HG02588 (cell line): Measurements from ENCODE around the gene ASGR1.
A peak's percentile ranks its signal among the peaks of the same experiment; 100 is the strongest.

Source experiments
- ATAC-seq: cut with Tn5 transposase; IDR thresholded peaks from one replicate; pipeline ENCODE4 v1.9.1; 2021; ENCODE audit warnings: mild to moderate bottlenecking, moderate library complexity; ENCODE audit not compliant: unreplicated experiment

ASGR1 gene

DNA sequence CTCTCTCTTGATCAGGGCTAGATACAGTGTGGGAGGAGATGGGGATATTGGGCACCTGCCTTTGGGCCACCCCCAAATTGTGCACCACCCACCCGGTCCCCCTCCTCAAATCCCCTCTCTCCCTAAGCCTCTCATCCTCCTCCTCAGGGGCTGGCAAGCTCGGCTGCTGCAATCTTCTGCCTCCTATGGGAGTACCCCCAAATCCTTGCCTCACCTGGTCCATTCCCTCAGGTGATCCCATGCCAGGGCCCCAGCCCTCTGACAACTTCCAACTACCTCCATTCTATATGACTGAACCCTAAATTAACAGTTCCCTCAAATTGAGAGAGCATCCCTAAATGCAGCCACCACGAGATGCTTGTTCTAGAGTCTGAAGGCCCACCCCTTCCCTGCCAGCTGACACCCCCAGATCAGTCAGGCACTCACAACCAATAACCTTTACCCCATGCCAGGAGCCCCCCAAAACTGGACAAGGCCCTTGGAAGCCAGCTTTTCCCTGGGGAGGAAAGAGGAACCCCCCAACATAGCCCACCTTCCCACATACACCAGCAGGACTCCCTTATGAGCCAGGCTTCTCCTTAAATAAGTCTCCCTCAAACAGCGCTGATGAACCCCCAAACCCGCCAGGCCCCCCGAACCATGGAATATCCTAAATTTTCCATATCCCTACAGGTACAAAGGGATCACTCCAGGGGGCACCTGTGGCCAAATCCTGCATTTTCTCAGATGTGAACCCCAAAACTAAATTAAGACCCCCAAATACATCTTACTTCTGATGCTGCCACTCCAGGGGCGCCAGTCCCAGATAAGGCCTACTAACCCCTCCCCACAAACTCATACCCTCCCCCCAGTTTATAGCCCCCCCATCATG, 37.3 kb upstream of the ASGR1 start:
- ATAC-seq = no peak

- ATAC-seq = no peak
These were observed 36.5 kb upstream of the ASGR1 start for GRCh38 chr17:7215652-7216180.

GRCh38 chr17:7215136-7215638, 36.0 kb upstream of the ASGR1 start:
- no peak for ATAC-seq

GRCh38 chr17:7214300-7215135, 35.3 kb upstream of the ASGR1 start:
- peak; percentile 73 for ATAC-seq

DNA sequence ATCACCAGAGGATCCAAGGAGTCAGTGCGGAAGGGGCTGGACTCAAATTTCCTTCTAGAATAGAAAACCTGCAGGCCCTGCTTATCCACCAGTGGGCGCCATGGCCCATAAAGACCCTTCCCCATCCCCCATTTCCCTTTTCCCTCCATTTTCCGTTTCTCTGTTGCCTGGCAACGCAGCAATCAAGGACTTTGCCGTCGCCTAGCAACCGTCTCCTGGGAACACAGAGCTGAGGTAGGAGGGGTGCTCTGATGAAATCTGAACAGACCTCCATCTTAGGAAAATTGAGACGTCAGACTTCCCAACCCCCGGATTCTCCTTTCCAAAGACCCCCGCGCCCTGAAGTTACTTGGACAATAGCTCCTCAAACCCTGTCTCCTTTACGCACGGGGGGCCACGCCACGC, 34.7 kb upstream of the ASGR1 start:
- ATAC-seq = no peak

DNA sequence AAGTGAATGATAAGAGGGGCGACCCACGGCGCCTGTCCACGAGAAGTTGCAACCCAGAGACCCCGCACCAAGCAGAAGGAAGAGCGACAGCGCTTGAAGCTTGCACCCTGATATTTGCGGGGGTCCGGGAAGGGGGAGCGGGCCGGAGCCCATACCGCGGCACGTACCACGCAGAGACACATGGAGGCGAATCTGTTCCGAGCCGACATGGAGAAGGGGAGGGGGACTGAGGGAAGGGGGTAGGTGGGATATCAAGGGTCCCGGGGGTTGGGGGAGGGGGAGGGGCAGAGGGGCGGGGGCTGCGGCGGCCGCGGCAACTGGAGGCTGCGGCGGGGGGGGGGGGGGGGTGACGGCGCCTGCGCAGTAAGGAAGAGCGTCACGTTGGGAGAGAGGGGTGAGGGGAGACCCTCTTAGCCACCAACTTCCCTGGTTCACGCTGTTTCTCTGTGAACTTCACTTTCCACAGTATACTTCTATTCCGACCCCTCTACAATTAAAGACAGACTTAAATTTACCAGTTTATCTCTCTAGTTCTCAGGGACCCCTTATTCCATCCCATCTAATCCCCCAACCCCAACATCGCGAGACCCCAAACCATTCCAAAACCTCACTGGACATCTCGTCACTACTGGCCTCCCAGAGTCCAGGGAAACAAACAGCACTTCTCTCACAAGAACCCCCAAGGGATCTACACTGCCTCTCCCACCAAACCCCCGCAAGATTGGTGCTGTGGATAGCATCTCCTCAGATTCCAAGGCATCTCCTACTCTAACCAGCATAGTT, 32.5 kb upstream of the ASGR1 start:
- ATAC-seq = no peak

DNA sequence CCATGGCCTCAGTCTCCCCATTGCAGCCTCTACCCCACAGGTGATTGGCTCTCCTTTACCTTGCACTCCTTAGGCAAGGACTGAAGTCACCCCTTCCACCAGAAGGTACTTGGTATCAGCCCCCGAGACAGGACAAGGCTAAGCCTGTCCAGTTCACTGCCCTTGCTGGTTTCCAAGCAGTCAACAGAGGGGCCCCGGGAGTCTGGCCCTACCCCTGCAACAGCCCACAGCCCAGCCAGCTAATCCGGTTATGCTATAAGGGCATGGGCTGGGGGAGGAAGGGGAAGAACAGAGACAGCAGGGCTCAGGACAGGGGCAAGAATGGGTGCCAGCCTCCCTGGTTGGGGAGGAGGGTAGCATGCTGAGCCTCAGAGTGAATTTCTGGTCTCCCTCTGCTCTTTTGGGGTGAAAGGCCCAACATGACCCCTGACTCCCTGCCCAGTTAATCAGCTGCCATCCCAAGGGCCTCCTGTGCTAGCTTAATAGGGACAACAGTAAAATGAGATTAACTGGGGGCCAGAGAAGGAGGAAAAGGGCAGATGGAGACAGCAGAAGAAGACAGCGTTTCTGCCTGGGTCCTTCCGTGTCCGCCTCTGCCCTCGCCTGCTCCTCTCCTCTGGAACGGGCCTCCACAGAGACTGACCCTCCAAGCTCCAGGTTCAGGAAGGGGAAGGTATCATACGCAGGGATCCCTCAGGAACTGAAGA, 29.7 kb upstream of the ASGR1 start:
- no peak for ATAC-seq

DNA sequence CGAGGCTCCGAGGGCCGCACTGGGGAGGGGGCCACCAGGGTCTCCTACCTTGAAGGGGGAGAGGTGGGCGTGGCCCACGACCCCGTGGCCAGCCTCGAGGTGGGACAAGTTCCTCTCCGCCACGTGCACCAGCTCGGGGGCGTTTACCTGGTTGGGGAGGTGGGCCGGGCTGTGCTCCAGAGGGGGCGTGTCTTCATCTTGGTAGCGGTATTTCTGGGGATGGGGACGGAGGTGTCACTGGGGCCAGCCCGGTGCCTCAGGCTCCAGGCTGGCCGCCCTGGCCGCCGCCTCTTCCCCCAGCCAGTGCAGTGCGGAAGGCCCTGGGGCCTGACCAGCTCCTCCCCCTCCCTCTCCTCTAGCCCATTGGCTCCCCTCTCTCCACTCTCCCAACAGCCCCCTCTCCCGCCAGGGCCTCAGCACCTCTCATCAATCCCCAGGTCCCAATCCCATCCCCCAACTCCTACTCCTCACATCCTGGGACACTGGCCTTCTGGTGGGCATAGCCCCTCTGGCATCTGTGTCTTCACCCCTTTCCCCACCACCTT, 28.9 kb upstream of the ASGR1 start:
- ATAC-seq = no peak

- no peak for ATAC-seq
These were observed 28.2 kb upstream of the ASGR1 start for GRCh38 chr17:7207120-7208001.

DNA sequence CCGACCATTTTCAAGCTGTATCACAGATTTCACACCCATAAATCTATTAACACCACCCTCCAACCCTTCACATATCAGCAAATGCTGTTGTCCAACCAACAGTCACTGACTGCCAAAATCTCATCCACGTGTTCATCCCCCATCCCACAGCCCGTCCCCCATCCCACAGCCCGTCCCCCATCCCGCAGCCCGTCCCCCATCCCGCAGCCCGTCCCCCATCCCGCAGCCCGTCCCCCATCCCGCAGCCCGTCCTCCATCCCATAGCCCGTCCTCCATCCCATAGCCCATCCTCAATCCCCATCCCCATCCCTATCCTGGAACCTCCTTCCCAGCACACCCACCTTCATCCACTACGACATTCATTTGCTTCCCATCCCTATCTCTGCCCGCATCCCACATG, 26.4 kb upstream of the ASGR1 start:
- no peak for ATAC-seq

DNA sequence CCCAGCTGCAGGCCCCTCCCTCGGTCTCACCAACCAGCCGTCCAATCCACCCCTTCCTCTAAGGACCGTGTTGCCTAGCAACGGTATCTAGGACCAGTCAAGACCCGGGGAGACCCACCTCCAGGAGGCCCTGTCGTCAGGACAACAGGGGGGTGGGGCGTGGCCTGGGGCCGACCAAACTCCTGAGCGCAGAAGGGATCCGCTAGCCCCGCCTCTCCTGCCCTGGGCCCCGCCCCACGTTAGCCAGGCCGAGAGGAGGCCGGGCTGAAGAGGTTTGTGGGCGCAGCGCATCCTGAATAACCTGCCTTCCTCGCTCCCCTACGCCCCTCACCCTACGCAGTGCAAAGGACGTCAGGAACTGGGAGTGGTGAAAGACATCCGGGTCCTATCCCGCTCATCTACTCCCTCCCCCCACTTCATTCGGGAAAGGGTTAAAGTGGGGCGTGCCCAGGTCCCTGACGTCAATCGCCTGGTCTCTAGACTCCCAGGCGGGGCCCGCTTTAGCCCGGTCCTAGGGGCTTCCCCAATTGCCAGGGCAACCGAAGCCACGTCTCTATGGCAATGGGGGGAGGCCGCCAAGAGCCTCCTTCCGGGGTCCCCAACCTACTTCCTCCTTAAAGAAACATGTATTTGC, 25.8 kb upstream of the ASGR1 start:
- peak; percentile 77 for ATAC-seq

DNA sequence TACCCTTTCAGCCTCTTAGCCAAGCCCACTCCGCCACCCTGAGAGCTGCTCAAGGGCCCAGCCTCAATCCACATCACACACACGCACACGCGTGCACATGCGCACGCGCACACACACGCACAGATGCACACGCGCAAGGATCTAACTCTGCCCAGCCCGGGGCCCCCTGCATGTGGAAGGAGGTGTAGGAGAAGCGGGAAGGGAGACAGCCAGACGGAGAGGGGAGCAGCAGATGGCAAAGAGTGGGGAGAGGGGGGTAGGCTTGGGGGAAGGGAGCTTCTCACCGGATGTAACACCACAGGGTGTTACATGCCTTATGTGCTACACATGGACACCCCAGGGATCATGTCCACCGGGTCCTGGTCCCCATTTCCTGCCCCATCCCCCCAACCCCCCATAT, 25.2 kb upstream of the ASGR1 start:
- ATAC-seq = no peak

DNA sequence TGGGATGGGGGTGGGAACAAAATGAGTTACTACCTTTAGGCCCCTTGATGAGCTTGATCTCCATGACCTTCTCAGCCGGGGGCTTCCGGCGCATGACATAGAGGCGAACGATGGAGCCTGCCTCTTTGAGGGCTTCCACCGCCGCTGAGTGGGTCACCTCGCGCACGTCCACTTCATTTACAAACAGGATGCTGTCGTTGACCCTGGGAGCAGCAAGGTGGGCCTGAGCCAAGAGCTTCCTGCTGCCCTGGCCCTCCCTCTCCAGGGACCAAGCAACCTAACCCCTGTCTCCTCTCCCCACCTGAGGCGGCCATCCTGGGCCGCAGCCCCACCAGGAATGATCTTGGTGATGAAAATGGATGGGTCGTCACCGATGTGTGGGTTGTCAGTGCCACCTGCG, 24.2 kb upstream of the ASGR1 start:
- ATAC-seq = no peak

GRCh38 chr17:7196651-7197401, 17.7 kb upstream of the ASGR1 start:
- no peak for ATAC-seq

- ATAC-seq = no peak
These were observed 16.8 kb upstream of the ASGR1 start for GRCh38 chr17:7195971-7196370.

DNA sequence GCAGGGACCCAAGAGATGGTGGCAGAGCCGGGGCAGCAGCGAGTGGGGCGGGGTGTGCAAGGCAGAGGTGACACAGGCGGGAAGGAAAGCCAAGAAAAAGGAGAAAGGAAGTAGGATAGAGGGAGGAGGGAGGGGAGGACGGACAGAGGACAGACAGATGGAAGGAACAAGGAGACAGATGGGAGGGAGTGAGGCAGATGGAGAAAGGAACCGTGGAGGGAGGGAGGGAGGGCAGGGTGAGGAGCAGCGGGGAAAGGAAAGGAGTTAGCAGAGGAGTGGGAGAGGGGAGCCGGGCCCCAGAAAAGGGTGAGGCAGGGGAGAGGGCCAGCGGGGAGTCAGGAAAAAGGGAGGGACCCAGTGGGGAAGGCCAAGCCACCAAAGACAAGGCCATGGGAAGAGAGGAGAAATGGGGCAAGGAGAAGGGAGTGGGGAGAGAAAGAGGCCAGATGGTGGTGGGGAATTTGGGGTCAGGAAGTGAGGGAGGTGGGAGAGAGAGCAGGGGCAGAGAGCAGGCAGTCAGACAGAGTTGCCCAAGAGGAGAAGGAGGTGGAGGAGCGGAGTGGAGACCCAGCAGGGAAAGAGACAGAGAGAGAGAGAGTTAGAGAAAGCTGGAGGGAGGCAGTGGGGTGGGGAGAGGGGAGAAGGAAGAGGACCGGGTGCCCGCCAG, 13.2 kb upstream of the ASGR1 start:
- ATAC-seq = no peak

DNA sequence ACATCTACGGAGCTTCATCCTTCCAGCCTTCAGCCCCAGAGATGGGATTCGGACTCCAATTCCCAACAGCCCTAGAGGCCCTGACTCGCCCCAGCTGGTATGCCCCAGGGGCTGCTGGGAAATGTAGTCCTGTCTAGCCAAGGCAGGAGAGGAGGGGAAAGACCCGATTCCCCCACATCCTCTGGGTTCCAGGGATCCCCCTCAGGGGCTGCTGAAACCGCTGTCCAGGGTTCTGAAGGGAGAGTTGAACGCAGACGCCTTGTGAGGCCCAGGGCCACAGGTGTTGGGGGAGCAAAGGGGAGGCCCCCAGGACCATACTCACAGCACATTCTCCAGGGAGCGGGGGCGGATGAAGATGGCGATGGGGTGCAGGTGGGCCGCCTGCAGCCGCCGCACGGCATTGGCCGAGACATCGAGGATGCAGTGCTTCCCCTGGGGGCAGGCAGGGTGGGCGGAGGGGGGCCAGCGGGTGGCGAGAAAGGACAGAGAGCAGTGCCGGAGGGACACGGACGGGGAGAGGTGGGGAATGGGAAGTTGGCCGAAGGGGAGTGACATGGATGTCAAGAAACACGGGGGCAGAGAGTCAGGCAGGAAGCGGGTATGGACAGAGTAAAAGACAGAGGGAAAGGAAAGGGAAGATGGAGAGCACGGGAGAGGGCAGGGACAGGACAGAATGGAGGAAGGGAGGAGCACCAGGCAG, 12.6 kb upstream of the ASGR1 start:
- no peak for ATAC-seq
